Mesenchymal stem cell (in vitro differentiated cells and primary cell): Measurements from ENCODE around the gene RPH3AL.
A peak's percentile ranks its signal among the peaks of the same experiment; 100 is the strongest.

Experiments used
- DNase-seq: peaks from one replicate; pipeline ENCODE4 v3.0.0-alpha.2; 2013
- H2AFZ ChIP-seq: one replicate; pipeline ENCODE4 v1.6.1; 2013; ENCODE audit warnings: low read depth, mild to moderate bottlenecking, control low read depth, inconsistent platforms, low read length, moderate library complexity
- H2AK5ac ChIP-seq: 2 replicates; pipeline ENCODE4 v1.6.1; 2013; ENCODE audit warnings: low read length, moderate library complexity, mild to moderate bottlenecking, inconsistent platforms; ENCODE audit not compliant: severe bottlenecking
- H2BK120ac ChIP-seq: one replicate; pipeline ENCODE4 v1.6.1; 2013; ENCODE audit warnings: low read depth, mild to moderate bottlenecking, inconsistent platforms, low read length, moderate library complexity
- H2BK12ac ChIP-seq, 2 experiments: one replicate each; pipeline ENCODE4 v1.6.1; 2013; ENCODE audit warnings: inconsistent platforms in 2 of 2, low read length in 2 of 2, mild to moderate bottlenecking in 2 of 2, moderate library complexity in 2 of 2, control low read depth in 1 of 2
- H2BK15ac ChIP-seq: one replicate; pipeline ENCODE4 v1.6.1; 2013; ENCODE audit warnings: mild to moderate bottlenecking, low read depth, inconsistent platforms; ENCODE audit not compliant: poor library complexity, severe bottlenecking
- H2BK5ac ChIP-seq: 2 replicates; pipeline ENCODE4 v1.6.1; 2013; ENCODE audit warnings: low read depth, mild to moderate bottlenecking, low read length, control low read depth, inconsistent platforms; ENCODE audit not compliant: poor library complexity, severe bottlenecking
- H3K14ac ChIP-seq, 2 experiments: one replicate each; pipeline ENCODE4 v1.6.1; 2013; ENCODE audit warnings: inconsistent platforms in 2 of 2, low read length in 2 of 2, control low read depth in 1 of 2, mild to moderate bottlenecking in 1 of 2, moderate library complexity in 1 of 2
- H3K18ac ChIP-seq, 2 experiments: one replicate each; pipeline ENCODE4 v1.6.1; 2013; ENCODE audit warnings: inconsistent platforms in 2 of 2, low read length in 2 of 2, control low read depth in 1 of 2, low read depth in 1 of 2, mild to moderate bottlenecking in 1 of 2
- H3K23ac ChIP-seq, 2 experiments: one replicate each; pipeline ENCODE4 v1.6.1; 2013; ENCODE audit warnings: inconsistent platforms in 2 of 2, low read length in 2 of 2, mild to moderate bottlenecking in 2 of 2, moderate library complexity in 2 of 2, control low read depth in 1 of 2
- H3K27ac ChIP-seq: 2 replicates; pipeline ENCODE4 v1.5.1; 2013; ENCODE audit warnings: mild to moderate bottlenecking, moderate library complexity, low read length, control low read depth, inconsistent platforms; ENCODE audit not compliant: poor library complexity, severe bottlenecking
- H3K27me3 ChIP-seq, 2 experiments: 2 replicates each; pipeline versions ENCODE4 v1.6.1 to v1.7.0; 2013; ENCODE audit warnings: low read length in 2 of 2, mild to moderate bottlenecking in 2 of 2, moderate library complexity in 2 of 2, control low read depth in 1 of 2, inconsistent platforms in 1 of 2; ENCODE audit not compliant: control insufficient read depth in 1 of 2, insufficient read depth in 1 of 2
- H3K36me3 ChIP-seq, 2 experiments: 2 replicates each; pipeline versions ENCODE4 v1.6.1 to v1.7.0; 2013; ENCODE audit warnings: low read length in 2 of 2, control low read depth in 1 of 2, inconsistent platforms in 1 of 2, low read depth in 1 of 2, mild to moderate bottlenecking in 1 of 2; ENCODE audit not compliant: insufficient read depth in 2 of 2, control insufficient read depth in 1 of 2
- H3K4ac ChIP-seq, 2 experiments: one replicate each; pipeline ENCODE4 v1.6.1; 2013; ENCODE audit warnings: inconsistent platforms in 2 of 2, low read length in 2 of 2, mild to moderate bottlenecking in 2 of 2, moderate library complexity in 2 of 2, control low read depth in 1 of 2, low read depth in 1 of 2
- H3K4me1 ChIP-seq: 2 replicates; pipeline ENCODE4 v1.6.1; 2013; ENCODE audit warnings: low read depth, low read length, control low read depth; ENCODE audit not compliant: control insufficient read depth, insufficient read depth
- H3K4me2 ChIP-seq: 2 replicates; pipeline ENCODE4 v1.6.1; 2013; ENCODE audit warnings: low read length, mild to moderate bottlenecking, inconsistent platforms; ENCODE audit not compliant: poor library complexity, severe bottlenecking
- H3K4me3 ChIP-seq, 2 experiments: 2 replicates each; pipeline versions ENCODE4 v1.5.1 to v1.7.0; 2013; ENCODE audit warnings: low read length in 2 of 2, mild to moderate bottlenecking in 2 of 2, control low read depth in 1 of 2, low read depth in 1 of 2; ENCODE audit not compliant: insufficient read depth in 1 of 2
- H3K79me1 ChIP-seq: replicated peaks from 2 replicates; pipeline ENCODE4 v1.6.1; 2013; ENCODE audit warnings: mild to moderate bottlenecking, control low read depth, low read length, inconsistent platforms; ENCODE audit not compliant: poor library complexity, severe bottlenecking
- H3K9ac ChIP-seq: 2 replicates; pipeline ENCODE4 v1.7.0; 2013; ENCODE audit warnings: mild to moderate bottlenecking, low read length, moderate library complexity
- H3K9me3 ChIP-seq: 2 replicates; pipeline ENCODE4 v1.7.0; 2013; ENCODE audit warnings: mild to moderate bottlenecking, low read length; ENCODE audit not compliant: control insufficient read depth
- H4K8ac ChIP-seq: one replicate; pipeline ENCODE4 v1.6.1; 2013; ENCODE audit warnings: inconsistent platforms, mild to moderate bottlenecking, low read length, moderate library complexity
- H4K91ac ChIP-seq: one replicate; pipeline ENCODE4 v1.6.1; 2013; ENCODE audit warnings: mild to moderate bottlenecking, low read length, inconsistent platforms
- WGBS: methylation state at CpG from one replicate; pipeline ENCODE4 v1.1.7; 2013; ENCODE audit warnings: mixed read lengths; 5-methylcytosine and 5-hydroxymethylcytosine counted together

Gene RPH3AL

DNA sequence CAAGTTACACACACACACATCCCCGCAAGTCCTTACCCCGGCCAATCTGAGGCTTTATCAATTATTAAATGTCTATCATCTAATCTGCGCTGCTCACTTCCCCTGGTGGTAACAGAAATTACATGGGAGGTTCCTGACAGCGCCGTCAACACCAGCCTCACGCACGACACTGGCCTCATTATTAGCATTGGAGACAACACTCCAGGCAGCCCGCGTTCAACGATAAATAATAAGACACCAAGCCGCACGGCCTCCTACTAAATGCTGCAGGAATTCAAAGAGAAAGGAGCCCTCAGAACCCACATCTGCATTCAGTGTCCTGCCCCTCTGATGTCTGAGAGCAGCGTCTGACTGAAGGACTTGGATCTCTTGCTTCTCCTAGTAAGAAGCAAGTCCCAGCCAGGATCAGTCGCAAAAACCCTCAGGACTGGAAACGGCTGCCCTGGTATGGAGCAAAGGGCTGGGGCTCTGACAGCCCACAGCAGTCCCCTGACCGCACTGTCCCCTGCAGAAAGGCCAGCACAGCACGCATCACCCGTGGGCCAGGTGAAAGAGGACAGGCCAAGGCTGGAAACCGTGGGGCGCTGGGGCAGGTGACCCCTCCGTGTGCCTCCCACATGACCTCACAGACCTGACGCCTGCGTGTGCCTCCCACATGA is 7.6 kb upstream of the RPH3AL start:
- 85% methylated on average over 22 of the region's 23 CpGs for WGBS
- no peak overlapping the region for H3K23ac ChIP-seq
- no peak overlapping the region for H2BK12ac ChIP-seq
- peaks cover 15% of the 10 kb centered on the region for H3K4me1 ChIP-seq
- no peak overlapping the region for H2BK5ac ChIP-seq
- H2BK120ac ChIP-seq, result no peak overlapping the region
- no peak overlapping the region for H3K4me3 ChIP-seq
- H3K9ac ChIP-seq, result no peak overlapping the region
- no peak overlapping the region for H3K27ac ChIP-seq
- H2BK15ac ChIP-seq, result no peak overlapping the region
- no peak overlapping the region for H3K4me2 ChIP-seq
- H3K14ac ChIP-seq, result no peak overlapping the region
- no peak overlapping the region for H2AK5ac ChIP-seq
- peaks cover 0 to 24% of the 10 kb centered on the region in 2 experiments for H3K27me3 ChIP-seq
- no peak for DNase-seq
- H3K4ac ChIP-seq, result no peak overlapping the region
- no peak overlapping the region for H4K91ac ChIP-seq
- H4K8ac ChIP-seq, result peak overlapping the region; percentile 60
- no peak overlapping the region for H2AFZ ChIP-seq
- peaks cover 0 to 9% of the 10 kb centered on the region in 2 experiments for H3K36me3 ChIP-seq
- peaks cover 7% of the 10 kb centered on the region for H3K79me1 ChIP-seq
- no peaks in the 10 kb centered on the region for H3K9me3 ChIP-seq
- H3K18ac ChIP-seq, result peak overlapping the region in 1 of 2 experiments; percentile 3

DNA sequence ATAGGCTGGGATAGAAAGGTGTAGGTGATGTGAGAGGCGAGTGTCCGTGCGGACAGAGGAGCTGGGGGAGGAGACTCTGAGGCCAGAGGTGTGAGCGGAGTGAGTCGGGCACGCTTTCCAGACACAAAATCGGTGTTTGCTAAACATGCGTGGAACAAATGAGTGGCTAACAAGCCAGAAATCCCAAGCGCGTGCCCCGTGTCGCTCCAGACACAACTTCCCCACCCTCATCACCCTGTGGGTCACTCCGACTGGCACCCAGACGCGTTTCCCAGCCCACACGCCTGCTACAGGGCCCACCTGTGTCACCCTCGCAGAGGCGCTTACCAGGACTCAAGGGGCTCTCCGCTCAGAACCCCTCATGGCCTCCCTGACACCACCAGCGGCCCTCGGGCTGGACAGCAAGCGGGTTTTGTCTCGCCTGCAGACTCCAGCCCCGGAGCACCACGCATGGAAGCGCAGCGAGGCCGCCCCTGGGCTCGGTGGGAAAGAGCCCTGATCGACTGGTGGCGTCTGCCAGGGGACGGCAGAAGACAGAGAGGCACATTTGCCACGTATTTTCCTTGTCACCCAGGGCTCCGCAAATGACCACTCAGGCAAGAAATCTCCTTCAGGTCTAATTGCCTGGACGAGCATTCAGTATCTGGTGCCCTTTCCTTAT is 6.0 kb upstream of the RPH3AL start:
- no peak overlapping the region for H2BK12ac ChIP-seq
- WGBS, result 88% methylated on average over 35 of the region's 35 CpGs
- DNase-seq, result no peak
- H2BK5ac ChIP-seq, result no peak overlapping the region
- no peak overlapping the region for H3K14ac ChIP-seq
- no peak overlapping the region for H3K4me3 ChIP-seq
- H3K27me3 ChIP-seq, result peaks cover 0 to 19% of the 10 kb centered on the region in 2 experiments
- H2AFZ ChIP-seq, result no peak overlapping the region
- no peak overlapping the region for H2BK120ac ChIP-seq
- H3K27ac ChIP-seq, result no peak overlapping the region
- no peak overlapping the region for H3K4ac ChIP-seq
- peak overlapping the region; percentile 5 for H4K91ac ChIP-seq
- H2BK15ac ChIP-seq, result no peak overlapping the region
- H3K4me1 ChIP-seq, result peaks cover 28% of the 10 kb centered on the region
- peaks cover 0 to 9% of the 10 kb centered on the region in 2 experiments for H3K36me3 ChIP-seq
- H3K23ac ChIP-seq, result no peak overlapping the region
- H2AK5ac ChIP-seq, result no peak overlapping the region
- peaks cover 10% of the 10 kb centered on the region for H3K79me1 ChIP-seq
- H3K9ac ChIP-seq, result no peak overlapping the region
- no peak overlapping the region for H3K4me2 ChIP-seq
- no peak overlapping the region for H4K8ac ChIP-seq
- H3K18ac ChIP-seq, result peak overlapping the region in 1 of 2 experiments; percentile 13
- no peaks in the 10 kb centered on the region for H3K9me3 ChIP-seq

DNA sequence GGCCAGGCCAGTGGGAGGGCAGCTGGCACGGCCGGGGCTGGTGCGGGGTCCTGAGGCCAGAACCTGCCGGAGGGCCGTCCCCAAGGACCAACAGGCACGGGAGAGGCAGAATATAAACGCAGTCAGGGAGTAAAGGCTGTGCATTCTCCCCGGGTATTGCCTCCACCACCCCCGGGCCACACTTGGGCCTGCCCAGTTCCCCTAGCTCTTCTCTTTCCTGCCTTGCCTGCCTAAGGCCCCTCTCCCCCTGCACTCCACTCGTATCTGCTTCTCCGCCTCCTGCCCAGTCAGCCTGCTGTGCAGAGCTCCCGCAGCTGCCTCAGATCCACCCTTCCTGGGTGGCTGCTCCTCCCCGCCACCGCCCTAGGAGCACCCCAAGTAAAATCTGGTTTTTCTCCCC is 5.0 kb upstream of the RPH3AL start:
- Histone ChIP-seq H3K36me3 (peaks cover 0 to 9% of the 10 kb centered on the region in 2 experiments), H3K27me3 (peaks cover 0 to 19% of the 10 kb centered on the region in 2 experiments), H3K18ac (peak overlapping the region in 1 of 2 experiments; percentile 16), H2AFZ (no peak overlapping the region), H4K91ac (peak overlapping the region; percentile 45), H4K8ac (peak overlapping the region; percentile 84), H3K4me3 (peak overlapping the region in 1 of 2 experiments; percentile 28), H2AK5ac (no peak overlapping the region), H3K79me1 (peaks cover 13% of the 10 kb centered on the region), H3K9ac (no peak overlapping the region), H3K4me1 (peaks cover 36% of the 10 kb centered on the region), H3K4me2 (peak overlapping the region; percentile 19), H3K4ac (no peak overlapping the region), H2BK12ac (peak overlapping the region in 1 of 2 experiments; percentile 6), H2BK5ac (no peak overlapping the region), H3K9me3 (no peaks in the 10 kb centered on the region), H2BK120ac (no peak overlapping the region), H3K27ac (no peak overlapping the region), H2BK15ac (peak overlapping the region; percentile 4), H3K23ac (no peak overlapping the region), H3K14ac (no peak overlapping the region)
- 69% methylated on average over 11 of the region's 14 CpGs for WGBS
- DNase-seq, result no peak

DNA sequence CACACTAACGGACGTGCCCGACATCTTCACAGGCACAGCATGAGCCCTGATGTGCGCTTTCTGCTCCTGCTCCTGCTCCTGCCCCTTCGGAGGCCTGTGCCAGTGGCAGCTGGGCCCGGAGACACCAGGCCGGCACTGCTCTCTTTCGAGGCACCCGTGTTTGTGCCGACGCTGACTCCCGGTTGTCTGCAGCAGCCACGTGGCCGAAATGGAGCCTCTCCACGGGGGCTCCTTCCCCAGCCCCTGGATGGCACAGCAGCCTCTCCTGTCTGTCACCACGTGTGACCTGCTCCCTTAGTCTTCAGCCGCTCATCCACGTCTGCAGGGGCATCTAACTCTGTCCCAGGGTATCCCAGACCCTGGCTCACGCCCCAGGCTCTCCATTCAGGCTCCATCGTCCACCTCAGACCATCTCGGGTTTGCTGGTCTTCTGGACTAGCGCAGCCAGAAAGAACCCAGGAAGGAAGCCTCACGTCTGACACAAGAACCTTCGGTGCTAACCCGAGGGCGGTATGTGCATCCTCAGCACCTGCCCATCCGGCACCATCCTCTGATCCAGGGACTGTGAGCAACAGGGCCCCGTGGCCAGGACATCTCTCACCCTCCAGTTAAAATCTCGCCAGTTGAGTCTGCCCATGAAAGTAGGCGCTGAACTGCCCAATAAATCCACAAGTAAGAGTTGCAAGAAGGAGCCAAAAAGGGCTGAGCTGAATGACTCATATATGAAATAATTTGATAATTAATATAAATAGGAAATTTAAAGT is 4.2 kb upstream of the RPH3AL start:
- H3K18ac ChIP-seq, result no peak overlapping the region
- no peak overlapping the region for H3K14ac ChIP-seq
- H3K9me3 ChIP-seq, result no peaks in the 10 kb centered on the region
- H3K4me1 ChIP-seq, result peaks cover 42% of the 10 kb centered on the region
- no peak overlapping the region for H2BK120ac ChIP-seq
- H2AFZ ChIP-seq, result no peak overlapping the region
- H3K9ac ChIP-seq, result no peak overlapping the region
- peaks cover 14% of the 10 kb centered on the region for H3K79me1 ChIP-seq
- H3K4me3 ChIP-seq, result no peak overlapping the region
- WGBS, result 94% methylated on average over 28 of the region's 30 CpGs
- no peak overlapping the region for H3K4ac ChIP-seq
- no peak overlapping the region for H3K27ac ChIP-seq
- no peak overlapping the region for H2BK5ac ChIP-seq
- H4K91ac ChIP-seq, result peak overlapping the region; percentile 18
- no peak for DNase-seq
- peak overlapping the region in 1 of 2 experiments; percentile 73 for H2BK12ac ChIP-seq
- H3K36me3 ChIP-seq, result peaks cover 0 to 9% of the 10 kb centered on the region in 2 experiments
- no peak overlapping the region for H3K23ac ChIP-seq
- peaks cover 0 to 19% of the 10 kb centered on the region in 2 experiments for H3K27me3 ChIP-seq
- H2AK5ac ChIP-seq, result no peak overlapping the region
- no peak overlapping the region for H2BK15ac ChIP-seq
- no peak overlapping the region for H3K4me2 ChIP-seq
- H4K8ac ChIP-seq, result no peak overlapping the region
